ENCODE data around the gene RPL15. TPM values are rescaled to one million over a fixed set of nuclear protein-coding genes. Genes with fewer than 3 reads are reported as not detected.

The RPL15 gene
- total and polyA plus RNA-seq, 2 experiments from 2014 or later, result 1,318 to 3,305 TPM

- no peak overlapping the region for H2AFZ ChIP-seq
- H3K36me3 ChIP-seq (replicated peaks; ENCODE audit: insufficient read depth, low read depth), result no peaks in the 10 kb centered on the region
- H3K9me3 ChIP-seq (ENCODE audit: low read depth), result no peaks in the 10 kb centered on the region
- peaks cover 35% of the 10 kb centered on the region for H3K79me2 ChIP-seq
- H3K4me1 ChIP-seq (ENCODE audit: insufficient read depth), result no peaks in the 10 kb centered on the region
- WGBS (ENCODE audit: low lambda C conversion rate, missing lambda C conversion rate), result 95% methylated on average over 2 of the region's 2 CpGs
- no peak for TF ChIP-seq EZH2phosphoT487 (IDR thresholded peaks at IDR 0.05; ENCODE audit: low read depth, severe bottlenecking, unreplicated experiment)
- no peak for TF ChIP-seq EZH2 (IDR thresholded peaks at IDR 0.05; ENCODE audit: borderline replicate concordance)
- no peak for TF ChIP-seq CTCF (IDR thresholded peaks at IDR 0.05; ENCODE audit: poor library complexity)
- DNase-seq (ENCODE audit: low spot score), result no peak
- H3K27me3 ChIP-seq, result no peaks in the 10 kb centered on the region
- peaks cover 19% of the 10 kb centered on the region for H4K20me1 ChIP-seq (ENCODE audit: insufficient read depth, poor library complexity, severe bottlenecking)
- no peak overlapping the region for H3K4me3 ChIP-seq
- no peak overlapping the region for H3K4me2 ChIP-seq
- H3K9me2 ChIP-seq (replicated peaks; ENCODE audit: insufficient read depth), result no peaks in the 10 kb centered on the region
- H3K27ac ChIP-seq, result no peak overlapping the region
Measured at GRCh38 chr3:23889386-23889785, 27.5 kb upstream of the RPL15 start.

- Histone ChIP-seq H3K9me2 (replicated peaks; ENCODE audit: insufficient read depth) (no peaks in the 10 kb centered on the region), H3K27ac (no peak overlapping the region), H3K4me1 (ENCODE audit: insufficient read depth) (no peaks in the 10 kb centered on the region), H3K4me2 (no peak overlapping the region), H3K36me3 (replicated peaks; ENCODE audit: insufficient read depth, low read depth) (no peaks in the 10 kb centered on the region), H3K79me2 (peaks cover 30% of the 10 kb centered on the region), H2AFZ (no peak overlapping the region), H3K27me3 (no peaks in the 10 kb centered on the region), H3K4me3 (no peak overlapping the region), H4K20me1 (ENCODE audit: insufficient read depth, poor library complexity, severe bottlenecking) (peaks cover 19% of the 10 kb centered on the region), H3K9me3 (ENCODE audit: low read depth) (no peaks in the 10 kb centered on the region)
- WGBS (ENCODE audit: low lambda C conversion rate, missing lambda C conversion rate), result 91% methylated on average over 5 of the region's 5 CpGs
- TF ChIP-seq EZH2phosphoT487 (IDR thresholded peaks at IDR 0.05; ENCODE audit: low read depth, severe bottlenecking, unreplicated experiment), result no peak
- TF ChIP-seq CTCF (IDR thresholded peaks at IDR 0.05; ENCODE audit: poor library complexity), result no peak
- no peak for TF ChIP-seq EZH2 (IDR thresholded peaks at IDR 0.05; ENCODE audit: borderline replicate concordance)
- no peak for DNase-seq (ENCODE audit: low spot score)
Measured at GRCh38 chr3:23889950-23890349, 27.0 kb upstream of the RPL15 start.

- no peaks in the 10 kb centered on the region for H3K9me3 ChIP-seq (ENCODE audit: low read depth)
- TF ChIP-seq CTCF (IDR thresholded peaks at IDR 0.05; ENCODE audit: poor library complexity) (no peak), EZH2 (IDR thresholded peaks at IDR 0.05; ENCODE audit: borderline replicate concordance) (no peak), EZH2phosphoT487 (IDR thresholded peaks at IDR 0.05; ENCODE audit: low read depth, severe bottlenecking, unreplicated experiment) (no peak)
- no peaks in the 10 kb centered on the region for H3K9me2 ChIP-seq (replicated peaks; ENCODE audit: insufficient read depth)
- no peak overlapping the region for H2AFZ ChIP-seq
- no peak overlapping the region for H3K4me3 ChIP-seq
- no peaks in the 10 kb centered on the region for H3K4me1 ChIP-seq (ENCODE audit: insufficient read depth)
- no peaks in the 10 kb centered on the region for H4K20me1 ChIP-seq (ENCODE audit: insufficient read depth, poor library complexity, severe bottlenecking)
- H3K4me2 ChIP-seq, result no peak overlapping the region
- peaks cover 5% of the 10 kb centered on the region for H3K36me3 ChIP-seq (replicated peaks; ENCODE audit: insufficient read depth, low read depth)
- H3K79me2 ChIP-seq, result peaks cover 12% of the 10 kb centered on the region
- DNase-seq (ENCODE audit: low spot score), result no peak
- WGBS (ENCODE audit: low lambda C conversion rate, missing lambda C conversion rate), result 94% methylated on average over 8 of the region's 8 CpGs
- no peak overlapping the region for H3K27ac ChIP-seq
- H3K27me3 ChIP-seq, result no peaks in the 10 kb centered on the region
Measured at GRCh38 chr3:23894254-23895061, 22.5 kb upstream of the RPL15 start.
